Activated naive CD4-positive, alpha-beta T cell treated with Interleukin-2 at 50 U/mL for 16 hours (primary cell): Measurements from ENCODE around the gene REL.

ENCODE experiments used
- DNase-seq: peaks from one replicate; pipeline ENCODE4 v3.0.0-alpha.2; 2020

The REL gene

GRCh38 chr2:60966507-60967405 lies 85.4 kb downstream of the REL start:
- no peak for DNase-seq

- DNase-seq, result no peak
Measured at GRCh38 chr2:60972889-60973656, 91.7 kb downstream of the REL start.

DNA sequence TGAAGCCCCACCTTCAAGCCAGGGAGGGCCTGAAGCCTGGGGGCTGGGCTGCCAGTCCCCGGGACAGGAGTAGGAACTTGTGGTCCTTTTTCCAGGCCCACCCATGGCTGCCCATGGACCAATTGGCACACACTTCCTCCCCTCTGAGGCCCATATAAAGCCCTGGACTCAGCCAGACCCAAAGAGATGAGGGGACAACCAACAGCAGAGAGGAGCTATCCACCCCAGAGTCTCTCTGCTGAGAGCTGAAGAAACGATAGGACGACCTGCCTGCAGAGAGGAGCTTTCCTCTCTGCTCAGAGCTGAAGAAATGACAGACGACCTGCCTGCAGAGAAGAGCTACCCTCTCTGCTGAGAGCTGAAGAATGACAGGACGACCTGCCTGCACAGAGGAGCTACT lies 92.3 kb downstream of the REL start:
- no peak for DNase-seq

DNA sequence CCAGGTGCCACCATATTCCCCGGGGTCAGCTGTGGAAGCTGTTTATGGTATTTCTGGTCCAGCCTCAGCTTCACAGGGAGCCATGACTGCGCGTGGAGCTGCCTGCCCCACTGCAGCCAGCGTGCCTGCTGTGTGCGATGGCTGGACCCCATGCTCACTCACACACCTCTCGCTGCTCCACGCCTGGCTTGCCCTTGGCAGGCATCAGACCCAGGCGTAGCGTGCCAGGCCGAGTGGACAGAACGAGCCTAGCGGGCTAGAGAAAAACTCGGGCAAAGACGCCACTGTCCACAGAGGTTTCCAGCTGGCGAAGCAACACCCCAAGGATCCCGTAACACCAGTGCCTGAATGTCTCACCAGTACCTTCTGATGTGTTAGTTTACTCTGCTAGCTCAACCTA lies 93.3 kb downstream of the REL start:
- DNase-seq, result no peak
